HepG2 (cell line): ENCODE data around the gene STAT4. TPM values are rescaled to one million over a fixed set of nuclear protein-coding genes. Genes with fewer than 3 reads are reported as not detected.
A peak's percentile ranks its signal among the peaks of the same experiment; 100 is the strongest.

Source experiments
- ATAC-seq: fragments of 200-7000 bp; cut with Tn5 transposase; 3 replicates; pipeline ENCODE4 v1.9.1; 2020; ENCODE audit warnings: mild to moderate bottlenecking, moderate library complexity
- BruUV-seq: library from RNA; stranded (reverse); fragments of 400-500 nt; replicated peaks from 2 replicates; lab custom pipeline; 2021; lab: Mats Ljungman, UMichigan
- CTCF ChIA-PET: fragments of 300-600 bp; formaldehyde crosslinking; extraction: SDS; loops from one replicate; lab custom pipeline; 2021; ENCODE audit warnings: low total read pairs, inconsistent platforms, low intra/inter-chr PET ratio; lab: Yijun Ruan, JAX
- POLR2A ChIA-PET: fragments of 350-600 bp; sonication (Branson Sonifier 250); formaldehyde crosslinking; loops from one replicate; lab custom pipeline; 2020; ENCODE audit warnings: antibody characterized with exemption, inconsistent platforms; lab: Yijun Ruan, JAX
- DNase-seq: peaks from one replicate; pipeline ENCODE4 v3.0.0-alpha.2; 2015; ENCODE audit warnings: low spot score
- FAIRE-seq: peaks from 3 replicates; lab custom pipeline; 2011; peaks lifted over from hg19 to GRCh38; lab: Jason Lieb, UNC
- H2AFZ ChIP-seq: one replicate; pipeline ENCODE4 v1.6.1; 2011; ENCODE audit warnings: low read length, inconsistent platforms
- H3K27ac ChIP-seq: fragments of 300-600 bp; 3 replicates; pipeline ENCODE4 v1.8.0; 2011; ENCODE audit warnings: mixed run types, mild to moderate bottlenecking, mixed read lengths, low read length, inconsistent platforms; ENCODE audit not compliant: insufficient read depth; ENCODE audit errors: extremely low read length
- H3K27me3 ChIP-seq, 2 experiments: fragments of 200-600 bp in 1 of 2; 2 replicates in 1 of 2; 3 replicates in 1 of 2; pipeline versions ENCODE4 v1.6.0 to v1.8.0; 2011; ENCODE audit warnings: low read length in 2 of 2, mild to moderate bottlenecking in 2 of 2, moderate library complexity in 2 of 2, inconsistent platforms in 1 of 2; ENCODE audit not compliant: insufficient read depth in 2 of 2, control insufficient read depth in 1 of 2
- H3K36me3 ChIP-seq, 2 experiments: fragments of 200-600 bp in 1 of 2; replicated peaks in 1 of 2; 2 replicates in 1 of 2; 3 replicates in 1 of 2; pipeline versions ENCODE4 v1.5.1 to v1.8.0; 2011; ENCODE audit warnings: low read length in 2 of 2, inconsistent platforms in 1 of 2; ENCODE audit not compliant: insufficient read depth in 2 of 2, control insufficient read depth in 1 of 2
- H3K4me1 ChIP-seq: 2 replicates; pipeline ENCODE4 v1.5.1; 2012; ENCODE audit warnings: low read length, inconsistent platforms; ENCODE audit not compliant: insufficient read depth
- H3K4me2 ChIP-seq: 2 replicates; pipeline ENCODE4 v1.6.0; 2011; ENCODE audit warnings: low read depth, low read length, inconsistent platforms
- H3K4me3 ChIP-seq, 3 experiments: fragments of 200-600 bp in 1 of 3; sonication (generic), shearing (Covaris generic) in 1 of 3; replicated peaks in 1 of 3; 2 replicates each; pipeline ENCODE4 v1.5.1; 2011 to 2016; ENCODE audit warnings: low read length in 3 of 3, inconsistent platforms in 2 of 3, low read depth in 2 of 3, mild to moderate bottlenecking in 2 of 3, control low read depth in 1 of 3, mixed read lengths in 1 of 3; ENCODE audit not compliant: insufficient read depth in 1 of 3
- H3K79me2 ChIP-seq: one replicate; pipeline ENCODE4 v1.6.1; 2011; ENCODE audit warnings: low read length, inconsistent platforms; ENCODE audit not compliant: insufficient read depth
- H3K9ac ChIP-seq: 2 replicates; pipeline ENCODE4 v1.6.0; 2011; ENCODE audit warnings: mild to moderate bottlenecking, low read depth, low read length, inconsistent platforms; ENCODE audit not compliant: insufficient read depth
- H3K9me3 ChIP-seq: 2 replicates; pipeline ENCODE4 v1.5.1; 2012; ENCODE audit warnings: mild to moderate bottlenecking, low read length
- H4K20me1 ChIP-seq: 2 replicates; pipeline ENCODE4 v1.6.0; 2011; ENCODE audit warnings: inconsistent platforms, mild to moderate bottlenecking, low read length, moderate library complexity; ENCODE audit not compliant: insufficient read depth
- ATRX ChIP-seq: sonication (generic); formaldehyde crosslinking; IDR thresholded peaks from 2 replicates; pipeline ENCODE4 v1.4.0; 2020; ENCODE audit warnings: missing genetic modification reagents, borderline replicate concordance
- FIP1L1 ChIP-seq: fragments of 200-400 bp; formaldehyde crosslinking; IDR thresholded peaks from 2 replicates; pipeline ENCODE4 v1.6.1; 2018; ENCODE audit warnings: low read depth, mild to moderate bottlenecking, low read length, moderate library complexity, borderline replicate concordance; ENCODE audit not compliant: insufficient read depth
- MATR3 ChIP-seq: sonication (generic); formaldehyde crosslinking; IDR thresholded peaks from 2 replicates; pipeline ENCODE4 v1.4.0; 2020; ENCODE audit warnings: missing genetic modification reagents
- REXO4 ChIP-seq: sonication (generic); formaldehyde crosslinking; IDR thresholded peaks from 2 replicates; pipeline ENCODE4 v1.8.0; 2022; ENCODE audit warnings: missing genetic modification reagents, mild to moderate bottlenecking, borderline replicate concordance
- ZNF12 ChIP-seq: sonication (generic); formaldehyde crosslinking; IDR thresholded peaks from 2 replicates; pipeline ENCODE4 v1.5.0; 2020; ENCODE audit warnings: missing genetic modification reagents
- ZNF263 ChIP-seq: sonication (generic); formaldehyde crosslinking; IDR thresholded peaks from 2 replicates; pipeline ENCODE4 v1.4.0; 2020; ENCODE audit warnings: missing genetic modification reagents
- ZNF703 ChIP-seq: sonication (generic); formaldehyde crosslinking; IDR thresholded peaks from 2 replicates; pipeline ENCODE4 v1.5.1; 2020; ENCODE audit warnings: missing genetic modification reagents, mild to moderate bottlenecking, moderate library complexity, borderline replicate concordance
- WGBS: methylation state at CpG from one replicate; pipeline ENCODE4 v1.1.6; 2017; ENCODE audit warnings: low lambda C conversion rate; 5-methylcytosine and 5-hydroxymethylcytosine counted together
- in situ Hi-C: cut with HindIII; loops from 2 replicates; pipeline ENCODE4 v1.10.0; 2017; ENCODE audit warnings: low pct_unique_long_range_greater_than_20kb; ENCODE audit not compliant: extremely low pct_ligation_motif_present
- intact Hi-C: fragments of 100-400 bp; cut with micrococcal nuclease; formaldehyde crosslinking; loops from one replicate; pipeline ENCODE4 v1.10.0; 2022; ENCODE audit not compliant: unreplicated experiment
- polyA plus RNA-seq, 8 experiments: library from polyadenylated mRNA; depleted of rRNA in 3 of 8; stranded (reverse) in 7 of 8; unstranded in 1 of 8; fragments of >200 nt; fragmentation: Illumina TruSeq in 4 of 8; extraction: Trizol in 4 of 8; gene quantifications; 2 replicates each; pipeline versions ENCODE4 v1.2.1 to v1.2.3, GENCODE V29; 2011 to 2016; ENCODE audit warnings: low read depth in 4 of 8, missing spikeins in 1 of 8, mixed read lengths in 1 of 8; ENCODE audit not compliant: insufficient read depth in 1 of 8
- total RNA-seq, 5 experiments: library from RNA; depleted of rRNA; stranded (reverse); fragments of >200 nt; fragmentation: Illumina TruSeq; extraction: Trizol; gene quantifications; 2 replicates each; pipeline ENCODE4 v1.2.3, GENCODE V29; 2016; ENCODE audit warnings: low read depth in 1 of 5
- TF ChIP-seq, protein P1 (sequence below): IDR thresholded peaks from 2 replicates; pipeline ENCODE4 v1.6.1; 2012; ENCODE audit warnings: low read depth, low read length, improper control_type of control experiment
- TF ChIP-seq, protein P2 (sequence below): sonication (generic); formaldehyde crosslinking; IDR thresholded peaks from 2 replicates; pipeline ENCODE4 v1.5.1; 2020; ENCODE audit warnings: mild to moderate bottlenecking, missing genetic modification reagents, borderline replicate concordance

The STAT4 gene
- total and polyA plus RNA-seq, 2 of the 13 experiments (the other 11 are each of a cell fraction or from before 2014, with no cell fraction given): 0.37 TPM; not detected in 1

DNA sequence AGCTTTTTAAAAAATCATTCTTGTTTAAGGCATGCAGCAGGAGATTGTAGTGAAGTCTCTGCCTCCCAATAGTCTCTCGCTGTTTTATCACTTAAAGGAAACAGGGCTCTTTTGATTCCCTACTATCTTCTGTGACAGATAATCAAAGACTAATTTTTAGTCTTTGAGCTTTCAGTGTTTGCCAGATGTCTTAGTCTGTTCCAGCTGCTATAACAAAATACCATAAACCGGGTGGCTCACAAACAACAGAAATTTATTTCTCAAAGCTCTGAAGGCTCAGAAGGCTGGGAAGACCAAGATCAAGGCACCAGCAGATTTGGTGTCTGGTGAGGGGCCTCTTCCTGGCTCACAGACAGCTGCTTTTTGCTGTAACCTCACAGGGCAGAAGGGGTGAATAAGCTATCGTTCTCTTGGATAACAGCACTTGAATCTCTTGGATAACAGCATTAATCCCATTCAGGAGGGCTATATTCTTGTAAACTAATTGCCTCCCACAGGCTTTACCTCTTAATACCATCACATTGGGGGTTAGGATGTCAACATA is 37.8 kb upstream of the STAT4 start:
- Histone ChIP-seq H3K36me3 (no peaks in the 10 kb centered on the region), H3K4me2 (peak overlapping the region; percentile 46), H2AFZ (no peak overlapping the region), H4K20me1 (no peaks in the 10 kb centered on the region), H3K9me3 (peaks cover 6% of the 10 kb centered on the region; the same call in 1 of the 2 replicates), H3K27ac (no peak overlapping the region), H3K27me3 (no peaks in the 10 kb centered on the region), H3K79me2 (no peaks in the 10 kb centered on the region), H3K4me1 (0 out of 2 replicates have a peak, but pooled peaks cover 12% of the 10 kb centered on the region), H3K4me3 (no peak overlapping the region), H3K9ac (no peak overlapping the region)
- no TSS peak for BruUV-seq
- FAIRE-seq: no peak
- no peak for ATAC-seq
- POLR2A ChIA-PET: no interaction called here
- TF ChIP-seq FIP1L1: no peak
- TF ChIP-seq ZNF703 (CRISPR knock-in tag): no peak
- TF ChIP-seq, protein P1, sequence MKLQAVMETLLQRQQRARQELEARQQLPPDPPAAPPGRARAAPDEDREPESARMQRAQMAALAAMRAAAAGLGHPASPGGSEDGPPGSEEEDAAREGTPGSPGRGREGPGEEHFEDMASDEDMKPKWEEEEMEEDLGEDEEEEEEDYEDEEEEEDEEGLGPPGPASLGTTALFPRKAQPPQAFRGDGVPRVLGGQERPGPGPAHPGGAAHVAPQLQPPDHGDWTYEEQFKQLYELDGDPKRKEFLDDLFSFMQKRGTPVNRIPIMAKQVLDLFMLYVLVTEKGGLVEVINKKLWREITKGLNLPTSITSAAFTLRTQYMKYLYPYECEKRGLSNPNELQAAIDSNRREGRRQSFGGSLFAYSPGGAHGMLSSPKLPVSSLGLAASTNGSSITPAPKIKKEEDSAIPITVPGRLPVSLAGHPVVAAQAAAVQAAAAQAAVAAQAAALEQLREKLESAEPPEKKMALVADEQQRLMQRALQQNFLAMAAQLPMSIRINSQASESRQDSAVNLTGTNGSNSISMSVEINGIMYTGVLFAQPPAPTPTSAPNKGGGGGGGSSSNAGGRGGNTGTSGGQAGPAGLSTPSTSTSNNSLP: no peak
- TF ChIP-seq ZNF263: no peak
- peak; percentile 95 for TF ChIP-seq ZNF12 (CRISPR knock-in tag)
- TF ChIP-seq, protein P2, sequence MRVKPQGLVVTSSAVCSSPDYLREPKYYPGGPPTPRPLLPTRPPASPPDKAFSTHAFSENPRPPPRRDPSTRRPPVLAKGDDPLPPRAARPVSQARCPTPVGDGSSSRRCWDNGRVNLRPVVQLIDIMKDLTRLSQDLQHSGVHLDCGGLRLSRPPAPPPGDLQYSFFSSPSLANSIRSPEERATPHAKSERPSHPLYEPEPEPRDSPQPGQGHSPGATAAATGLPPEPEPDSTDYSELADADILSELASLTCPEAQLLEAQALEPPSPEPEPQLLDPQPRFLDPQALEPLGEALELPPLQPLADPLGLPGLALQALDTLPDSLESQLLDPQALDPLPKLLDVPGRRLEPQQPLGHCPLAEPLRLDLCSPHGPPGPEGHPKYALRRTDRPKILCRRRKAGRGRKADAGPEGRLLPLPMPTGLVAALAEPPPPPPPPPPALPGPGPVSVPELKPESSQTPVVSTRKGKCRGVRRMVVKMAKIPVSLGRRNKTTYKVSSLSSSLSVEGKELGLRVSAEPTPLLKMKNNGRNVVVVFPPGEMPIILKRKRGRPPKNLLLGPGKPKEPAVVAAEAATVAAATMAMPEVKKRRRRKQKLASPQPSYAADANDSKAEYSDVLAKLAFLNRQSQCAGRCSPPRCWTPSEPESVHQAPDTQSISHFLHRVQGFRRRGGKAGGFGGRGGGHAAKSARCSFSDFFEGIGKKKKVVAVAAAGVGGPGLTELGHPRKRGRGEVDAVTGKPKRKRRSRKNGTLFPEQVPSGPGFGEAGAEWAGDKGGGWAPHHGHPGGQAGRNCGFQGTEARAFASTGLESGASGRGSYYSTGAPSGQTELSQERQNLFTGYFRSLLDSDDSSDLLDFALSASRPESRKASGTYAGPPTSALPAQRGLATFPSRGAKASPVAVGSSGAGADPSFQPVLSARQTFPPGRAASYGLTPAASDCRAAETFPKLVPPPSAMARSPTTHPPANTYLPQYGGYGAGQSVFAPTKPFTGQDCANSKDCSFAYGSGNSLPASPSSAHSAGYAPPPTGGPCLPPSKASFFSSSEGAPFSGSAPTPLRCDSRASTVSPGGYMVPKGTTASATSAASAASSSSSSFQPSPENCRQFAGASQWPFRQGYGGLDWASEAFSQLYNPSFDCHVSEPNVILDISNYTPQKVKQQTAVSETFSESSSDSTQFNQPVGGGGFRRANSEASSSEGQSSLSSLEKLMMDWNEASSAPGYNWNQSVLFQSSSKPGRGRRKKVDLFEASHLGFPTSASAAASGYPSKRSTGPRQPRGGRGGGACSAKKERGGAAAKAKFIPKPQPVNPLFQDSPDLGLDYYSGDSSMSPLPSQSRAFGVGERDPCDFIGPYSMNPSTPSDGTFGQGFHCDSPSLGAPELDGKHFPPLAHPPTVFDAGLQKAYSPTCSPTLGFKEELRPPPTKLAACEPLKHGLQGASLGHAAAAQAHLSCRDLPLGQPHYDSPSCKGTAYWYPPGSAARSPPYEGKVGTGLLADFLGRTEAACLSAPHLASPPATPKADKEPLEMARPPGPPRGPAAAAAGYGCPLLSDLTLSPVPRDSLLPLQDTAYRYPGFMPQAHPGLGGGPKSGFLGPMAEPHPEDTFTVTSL (CRISPR knock-in tag): no peak
- TF ChIP-seq ATRX (CRISPR knock-in tag): no peak
- no peak for TF ChIP-seq MATR3 (CRISPR knock-in tag)
- no peak for TF ChIP-seq REXO4 (CRISPR knock-in tag)
- intact Hi-C loops (no loop called here), in situ Hi-C loops (no loop called here)
- no peak for DNase-seq
- WGBS: 40% methylated on average over 3 of the region's 3 CpGs
- CTCF ChIA-PET: no interaction called here
